NCI-H1436 (cell line): ENCODE data around the gene BCAP31.
"Not testable (repeated sequence)": the region's sequence is repeated elsewhere in the genome, so short reads cannot be mapped to it uniquely, and the experiment has no call there.

ENCODE experiments used
- DNase-seq: peaks from one replicate; lab custom pipeline; 2025; lab: John Stamatoyannopoulos, UW

BCAP31 gene

GRCh38 chrX:153708415-153708814 is 15.8 kb downstream of the BCAP31 start:
- peak; percentile 29 for DNase-seq

- DNase-seq = no peak
Observed at GRCh38 chrX:153707406-153707805, 16.8 kb downstream of the BCAP31 start.

- no peak for DNase-seq
Observed at GRCh38 chrX:153706799-153707198, 17.4 kb downstream of the BCAP31 start.

GRCh38 chrX:153705403-153706060 is 18.7 kb downstream of the BCAP31 start:
- DNase-seq = not testable (repeated sequence)

GRCh38 chrX:153704631-153705402 is 19.4 kb downstream of the BCAP31 start:
- DNase-seq = not testable (repeated sequence)

- no peak for DNase-seq
Observed at GRCh38 chrX:153704021-153704526, 20.1 kb downstream of the BCAP31 start.

- no peak for DNase-seq
Observed at GRCh38 chrX:153703036-153703370, 21.2 kb downstream of the BCAP31 start.

GRCh38 chrX:153702336-153703035 is 21.7 kb downstream of the BCAP31 start:
- no peak for DNase-seq

GRCh38 chrX:153701706-153702105 is 22.5 kb downstream of the BCAP31 start:
- no peak for DNase-seq

- DNase-seq = no peak
Observed at GRCh38 chrX:153700967-153701366, 23.2 kb downstream of the BCAP31 start.

GRCh38 chrX:153700376-153700945 is 23.7 kb downstream of the BCAP31 start:
- DNase-seq = no peak

- not testable (repeated sequence) for DNase-seq
Observed at GRCh38 chrX:153699784-153700371, 24.3 kb downstream of the BCAP31 start.

GRCh38 chrX:153699210-153699783 is 24.9 kb downstream of the BCAP31 start:
- DNase-seq = not testable (repeated sequence)

GRCh38 chrX:153697924-153698865 is 26.0 kb downstream of the BCAP31 start:
- DNase-seq = no peak

- not testable (repeated sequence) for DNase-seq
Observed at GRCh38 chrX:153696986-153697722, 27.0 kb downstream of the BCAP31 start.

GRCh38 chrX:153696538-153696937 is 27.6 kb downstream of the BCAP31 start:
- DNase-seq = not testable (repeated sequence)

- no peak for DNase-seq
Observed at GRCh38 chrX:153696100-153696499, 28.1 kb downstream of the BCAP31 start.

GRCh38 chrX:153694687-153695270 is 29.4 kb downstream of the BCAP31 start:
- no peak for DNase-seq

- not testable (repeated sequence) for DNase-seq
Observed at GRCh38 chrX:153694256-153694655, 29.9 kb downstream of the BCAP31 start.
